WI38 (cell line): ENCODE measurements around the gene RNF4.
"Not testable (repeated sequence)": the region's sequence is repeated elsewhere in the genome, so short reads cannot be mapped to it uniquely, and the experiment has no call there.

Experiments
- H3K4me3 ChIP-seq: 2 replicates; pipeline ENCODE4 v1.5.1; 2011; ENCODE audit warnings: low read depth, mild to moderate bottlenecking, control low read depth, low read length
- CTCF ChIP-seq: IDR thresholded peaks from 2 replicates; pipeline ENCODE4 v1.5.1; 2012; ENCODE audit warnings: low read depth, mild to moderate bottlenecking, control low read depth, low read length

The RNF4 gene

GRCh38 chr4:2462218-2462991, 6.5 kb upstream of the RNF4 start:
- peak; percentile 29; the same call in 1 of the 2 replicates for TF ChIP-seq CTCF
- peak overlapping the region; percentile 49 for H3K4me3 ChIP-seq

GRCh38 chr4:2462992-2463762, 5.7 kb upstream of the RNF4 start:
- no peak for TF ChIP-seq CTCF
- peak overlapping the region; percentile 49 for H3K4me3 ChIP-seq

GRCh38 chr4:2465032-2465431, 3.9 kb upstream of the RNF4 start:
- no peak for TF ChIP-seq CTCF
- no peak overlapping the region for H3K4me3 ChIP-seq

GRCh38 chr4:2465544-2465943, 3.4 kb upstream of the RNF4 start:
- not testable (repeated sequence) for H3K4me3 ChIP-seq

GRCh38 chr4:2469192-2469984, 482 bp downstream of the RNF4 start:
- H3K4me3 ChIP-seq, result peak overlapping the region; percentile 99
- no peak for TF ChIP-seq CTCF

- no peak for TF ChIP-seq CTCF
- peak overlapping the region; percentile 99 for H3K4me3 ChIP-seq
These were observed 1.9 kb downstream of the RNF4 start for GRCh38 chr4:2470791-2471190.

GRCh38 chr4:2472187-2472586, 3.3 kb downstream of the RNF4 start:
- no peak for TF ChIP-seq CTCF
- no peak overlapping the region for H3K4me3 ChIP-seq
